NCI-H2196 treated with DMSO at 0.1 percent for 48 hours (cell line): Measurements from ENCODE around the gene OSBPL9.
A peak's percentile ranks its signal among the peaks of the same experiment; 100 is the strongest.
"Not testable (repeated sequence)": the region's sequence is repeated elsewhere in the genome, so short reads cannot be mapped to it uniquely, and the experiment has no call there.

ENCODE experiments used
- DNase-seq: peaks from one replicate; lab custom pipeline; 2025; ENCODE audit not compliant: unreplicated experiment; lab: John Stamatoyannopoulos, UW

OSBPL9 gene

GRCh38 chr1:51663721-51664120, 46.8 kb downstream of the OSBPL9 start:
- no peak for DNase-seq

GRCh38 chr1:51664421-51665240, 47.7 kb downstream of the OSBPL9 start:
- DNase-seq, result no peak

DNA sequence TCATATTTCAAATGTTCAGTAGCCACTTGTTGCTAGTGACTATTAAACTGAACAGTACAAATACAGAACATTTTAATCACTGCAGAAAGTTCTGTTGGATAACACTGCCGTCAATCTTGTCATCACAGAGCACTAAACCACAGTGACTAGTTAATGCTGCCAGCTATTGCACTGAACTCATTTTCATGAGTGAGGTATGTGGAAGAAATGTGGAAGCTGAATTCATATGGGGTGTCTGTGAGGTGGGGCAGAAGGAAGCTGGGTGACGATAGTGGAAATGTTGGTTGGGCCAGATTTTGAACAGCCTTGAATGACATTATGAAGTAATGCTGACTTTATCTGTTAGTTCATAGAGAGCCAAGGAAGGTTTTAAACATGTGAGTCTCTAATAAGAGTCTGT, 49.6 kb downstream of the OSBPL9 start:
- no peak for DNase-seq

DNA sequence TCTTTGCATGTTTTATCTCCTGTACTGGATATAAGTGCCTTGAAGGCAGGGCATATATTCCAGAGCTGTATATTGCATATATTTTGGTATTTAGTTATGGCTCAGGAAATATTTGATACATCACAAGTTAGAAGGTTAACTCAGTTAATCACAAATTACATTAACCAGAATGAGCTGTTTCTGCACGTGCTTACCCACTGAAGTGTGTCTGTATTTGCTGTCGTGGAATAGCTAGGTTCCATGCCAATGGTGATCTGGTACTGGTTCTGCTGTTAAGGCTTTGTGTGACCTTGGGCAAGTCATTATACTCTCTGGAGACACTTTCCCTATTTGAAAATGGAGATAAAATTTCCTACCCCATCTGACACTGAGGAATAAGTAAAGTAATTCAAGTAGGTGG, 50.7 kb downstream of the OSBPL9 start:
- no peak for DNase-seq

- DNase-seq, result no peak
Measured at GRCh38 chr1:51669272-51669671, 52.4 kb downstream of the OSBPL9 start.

DNA sequence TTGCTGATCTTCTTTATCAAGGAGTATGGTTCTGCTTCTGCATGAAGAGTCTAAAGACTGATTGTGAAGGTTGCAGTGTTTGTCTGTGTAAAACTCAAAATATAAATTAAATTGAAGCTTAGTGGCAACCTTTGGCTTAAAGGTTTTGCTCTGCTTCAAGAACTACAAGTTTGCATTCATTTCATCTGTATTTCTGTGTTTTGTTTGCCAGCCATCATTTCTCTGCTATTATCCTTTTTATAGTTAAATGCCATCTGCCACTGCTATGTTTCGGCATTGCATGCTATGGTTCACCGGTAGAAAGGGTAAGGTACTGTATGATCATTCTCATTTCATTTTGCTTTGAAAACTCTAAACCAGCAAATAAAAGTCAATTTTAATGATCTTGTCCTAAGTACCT, 52.9 kb downstream of the OSBPL9 start:
- no peak for DNase-seq

- no peak for DNase-seq
Measured at GRCh38 chr1:51671527-51672325, 54.8 kb downstream of the OSBPL9 start.

GRCh38 chr1:51673279-51673678, 56.4 kb downstream of the OSBPL9 start:
- no peak for DNase-seq

DNA sequence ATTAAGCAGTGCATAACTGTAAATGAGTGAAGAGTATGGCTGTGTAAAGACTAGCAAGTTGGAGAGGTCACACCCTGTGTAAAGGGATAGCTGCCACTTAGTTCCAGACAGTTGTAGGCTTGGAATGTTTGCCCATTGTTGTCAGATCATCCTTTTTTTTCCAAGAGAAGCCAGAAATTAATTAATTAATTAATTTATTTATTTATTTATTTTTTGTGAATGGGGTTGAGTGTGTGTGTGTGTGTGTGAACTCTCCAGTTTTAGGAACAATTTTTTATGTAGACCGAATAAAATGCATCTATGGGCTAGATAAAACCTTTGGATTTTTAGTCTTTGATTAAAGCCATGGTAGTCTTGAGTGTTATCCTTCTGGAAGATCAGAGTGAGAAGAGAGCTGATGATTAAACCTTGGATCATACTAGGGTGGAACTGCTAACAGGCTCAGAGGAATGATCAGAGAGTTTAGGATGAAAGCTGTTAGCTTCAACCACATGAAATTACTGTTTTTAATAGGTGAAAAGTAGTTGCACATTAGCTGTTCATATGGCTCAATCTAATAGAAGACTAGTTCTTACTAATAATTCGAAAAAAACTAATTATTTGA, 58.4 kb downstream of the OSBPL9 start:
- no peak for DNase-seq

DNA sequence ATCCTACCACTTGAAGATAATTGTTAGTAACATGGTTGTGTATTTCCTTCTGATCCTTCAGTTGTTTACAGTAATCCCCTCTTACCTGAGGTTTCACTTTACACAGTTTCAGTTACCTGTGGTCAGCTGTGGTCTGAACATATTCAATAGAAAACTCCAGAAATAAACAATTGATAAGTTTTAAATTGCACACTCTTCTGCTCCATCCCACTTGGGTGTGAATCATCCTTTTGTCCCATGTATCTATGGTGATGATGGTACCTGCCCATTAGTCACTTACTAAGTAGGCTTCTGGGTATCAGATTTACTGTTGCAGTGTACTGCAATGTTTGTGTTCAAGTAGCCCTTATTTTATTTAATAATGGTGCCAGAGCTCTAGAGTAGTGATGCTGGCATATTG, 62.5 kb downstream of the OSBPL9 start:
- peak; percentile 23 for DNase-seq

- DNase-seq, result no peak
Measured at GRCh38 chr1:51684776-51685175, 67.9 kb downstream of the OSBPL9 start.

GRCh38 chr1:51686450-51686849, 69.6 kb downstream of the OSBPL9 start:
- no peak for DNase-seq

DNA sequence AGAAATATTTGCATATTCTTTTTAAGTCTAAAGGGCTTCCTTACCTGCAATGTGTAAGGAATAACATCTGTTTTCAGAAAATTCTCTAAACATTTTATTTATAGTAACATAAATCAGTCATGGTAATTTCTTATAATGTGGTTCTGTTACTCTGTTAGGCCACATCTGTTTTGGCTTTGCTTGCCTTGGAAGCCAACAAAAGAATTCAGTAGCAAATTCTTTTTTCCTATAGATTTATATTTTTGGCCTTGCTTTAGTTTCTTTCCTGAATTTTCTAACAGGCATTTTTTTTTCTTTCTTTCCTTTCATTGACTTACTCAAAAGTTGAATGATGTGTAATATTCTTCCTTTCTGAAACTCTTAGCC, 72.2 kb downstream of the OSBPL9 start:
- DNase-seq, result no peak

DNA sequence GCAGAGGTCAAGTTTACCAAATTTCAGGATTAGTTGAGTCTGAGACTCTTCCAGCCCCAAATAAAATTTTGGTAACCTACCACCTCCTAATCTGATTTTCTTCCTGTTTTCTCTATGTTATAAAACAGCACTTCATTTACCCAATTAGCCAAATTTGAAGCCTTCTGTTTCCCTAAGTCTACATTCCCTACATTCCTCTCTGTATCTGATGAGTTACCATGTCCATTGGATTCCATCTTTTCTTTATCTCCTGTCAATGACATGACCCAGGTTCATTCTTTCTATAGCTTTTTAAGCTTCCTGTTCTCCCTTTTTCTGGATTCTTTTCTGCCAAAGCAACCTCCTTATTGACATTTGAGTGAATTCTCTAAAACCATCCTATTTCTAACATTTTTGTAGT, 72.8 kb downstream of the OSBPL9 start:
- no peak for DNase-seq

DNA sequence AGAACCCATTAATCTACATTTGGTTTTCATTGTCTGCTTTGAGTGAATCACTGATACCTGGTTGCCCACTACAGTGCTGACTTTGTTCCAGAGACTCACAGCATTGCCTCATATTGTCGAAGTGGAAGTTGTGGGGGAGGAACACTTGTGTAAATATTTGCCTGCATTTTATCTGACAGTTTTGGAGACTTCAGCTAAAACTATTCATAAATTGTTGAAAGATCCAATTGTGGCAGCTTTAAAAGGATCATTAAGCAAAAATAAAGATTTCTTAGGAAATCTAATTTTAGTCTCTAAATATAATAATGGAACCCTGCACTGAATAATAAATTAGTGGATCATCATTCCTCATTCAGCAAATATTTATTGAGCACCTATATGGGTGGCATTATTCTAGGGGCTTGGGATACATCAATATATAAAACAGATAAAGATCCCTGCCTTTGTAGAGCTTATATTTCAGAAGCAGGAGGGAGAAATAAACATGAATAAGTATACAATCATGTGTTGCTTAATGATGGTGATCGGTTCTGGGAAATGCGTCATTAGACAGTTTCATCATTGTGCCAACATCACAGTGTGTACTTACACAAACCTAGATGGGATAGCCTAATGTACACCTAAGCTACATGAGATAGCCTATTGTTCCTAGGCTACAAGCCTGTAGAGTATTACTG, 73.5 kb downstream of the OSBPL9 start:
- no peak for DNase-seq

- no peak for DNase-seq
Measured at GRCh38 chr1:51691920-51692319, 75.0 kb downstream of the OSBPL9 start.

DNA sequence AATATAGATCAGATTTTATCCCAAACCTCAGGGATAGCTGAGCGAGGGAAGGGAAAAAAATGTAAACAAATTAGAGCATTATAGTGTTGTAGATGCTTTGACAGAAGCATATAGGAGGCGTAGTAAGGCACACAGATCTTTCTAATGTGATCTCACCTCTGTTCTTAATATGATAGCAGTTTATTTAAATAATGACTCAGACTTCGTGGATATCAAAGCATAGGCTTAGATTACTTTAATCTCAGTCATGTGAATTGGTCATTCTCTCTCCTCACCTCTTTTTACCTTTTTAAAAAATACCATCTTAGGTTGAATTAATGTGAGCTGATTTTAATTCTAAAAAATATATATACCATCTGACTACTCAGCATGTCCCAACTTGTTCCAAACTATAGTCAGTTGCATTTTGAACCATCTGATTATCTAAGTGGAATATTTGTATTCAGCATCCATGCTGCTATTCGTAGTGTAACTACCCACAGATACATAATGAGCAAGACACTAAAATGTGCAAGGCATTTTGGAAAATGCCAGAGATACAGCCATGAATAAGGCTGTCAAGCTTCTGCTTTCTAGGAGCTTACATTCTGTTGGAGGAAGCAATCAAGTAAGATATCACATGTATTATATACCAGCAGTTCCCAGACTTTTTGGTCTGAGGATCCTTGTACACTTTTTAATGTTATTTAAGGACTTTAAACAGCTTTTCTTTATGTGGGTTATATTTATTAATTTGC, 76.7 kb downstream of the OSBPL9 start:
- no peak for DNase-seq

GRCh38 chr1:51697166-51697565, 80.3 kb downstream of the OSBPL9 start:
- DNase-seq, result no peak

DNA sequence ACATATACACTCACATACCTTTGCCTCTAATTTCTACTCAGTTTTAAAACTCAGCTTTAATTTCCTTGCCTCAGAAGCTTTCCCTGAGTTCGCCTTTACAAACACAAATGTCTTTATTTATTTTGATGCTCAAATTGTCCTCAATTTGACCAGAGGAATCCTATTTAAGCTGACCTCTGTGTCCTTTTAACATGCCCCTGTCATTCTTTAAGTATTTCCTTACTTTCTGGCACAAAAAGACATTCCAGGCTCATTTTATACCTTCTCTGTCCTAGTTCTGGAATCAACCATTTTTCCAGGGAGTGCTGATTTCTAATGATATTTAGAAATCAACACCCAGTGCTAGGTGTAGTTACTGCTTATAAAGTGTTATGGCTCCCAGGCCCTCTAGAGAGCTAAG, 82.5 kb downstream of the OSBPL9 start:
- no peak for DNase-seq

DNA sequence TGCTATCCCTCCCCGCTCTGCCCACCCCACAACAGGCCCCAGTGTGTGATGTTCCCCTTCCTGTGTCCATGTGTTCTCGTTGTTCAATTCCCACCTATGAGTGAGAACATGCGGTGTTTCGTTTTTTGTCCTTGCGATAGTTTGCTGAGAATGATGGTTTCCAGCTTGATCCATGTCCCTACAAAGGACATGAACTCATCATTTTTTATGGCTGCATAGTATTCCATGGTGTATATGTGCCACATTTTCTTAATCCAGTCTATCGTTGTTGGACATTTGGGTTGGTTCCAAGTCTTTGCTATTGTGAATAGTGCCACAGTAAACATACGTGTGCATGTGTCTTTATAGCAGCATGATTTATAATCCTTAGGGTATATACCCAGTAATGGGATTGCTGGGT, 84.9 kb downstream of the OSBPL9 start:
- DNase-seq, result not testable (repeated sequence)

DNA sequence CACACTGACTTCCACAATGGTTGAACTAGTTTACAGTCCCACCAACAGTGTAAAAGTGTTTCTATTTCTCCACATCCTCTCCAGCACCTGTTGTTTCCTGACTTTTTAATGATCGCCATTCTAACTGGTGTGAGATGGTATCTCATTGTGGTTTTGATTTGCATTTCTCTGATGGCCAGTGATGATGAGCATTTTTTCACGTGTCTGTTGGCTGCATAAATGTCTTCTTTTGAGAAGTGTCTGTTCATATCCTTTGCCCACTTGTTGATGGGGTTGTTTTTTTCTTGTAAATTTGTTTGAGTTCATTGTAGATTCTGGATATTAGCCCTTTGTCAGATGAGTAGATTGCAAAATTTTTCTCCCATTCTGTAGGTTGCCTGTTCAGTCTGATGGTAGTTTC, 85.3 kb downstream of the OSBPL9 start:
- not testable (repeated sequence) for DNase-seq
